Stimulated activated naive CD8-positive, alpha-beta T cell treated with anti-CD3 and anti-CD28 coated beads, Interleukin-15, Interleukin-2, amounts not matched to agents 100 ng/mL and 50 ng/mL, for 24 hours (primary cell): Measurements from ENCODE around the gene C1orf210.

Experiments used
- H3K27ac Mint-ChIP-seq: one replicate; pipeline ENCODE4 v1.8.0; 2021; ENCODE audit warnings: mild to moderate bottlenecking, mixed read lengths
- H3K27me3 Mint-ChIP-seq: one replicate; pipeline ENCODE4 v1.8.0; 2021; ENCODE audit warnings: mixed read lengths
- H3K36me3 Mint-ChIP-seq: one replicate; pipeline ENCODE4 v1.8.0; 2021; ENCODE audit warnings: low read depth, mixed read lengths
- H3K4me1 Mint-ChIP-seq: one replicate; pipeline ENCODE4 v1.8.0; 2021; ENCODE audit warnings: low read depth, mixed read lengths
- H3K4me3 Mint-ChIP-seq: one replicate; pipeline ENCODE4 v1.8.0; 2021; ENCODE audit warnings: mild to moderate bottlenecking, mixed read lengths
- H3K9me3 Mint-ChIP-seq: one replicate; pipeline ENCODE4 v1.8.0; 2021; ENCODE audit warnings: mixed read lengths

The C1orf210 gene

DNA sequence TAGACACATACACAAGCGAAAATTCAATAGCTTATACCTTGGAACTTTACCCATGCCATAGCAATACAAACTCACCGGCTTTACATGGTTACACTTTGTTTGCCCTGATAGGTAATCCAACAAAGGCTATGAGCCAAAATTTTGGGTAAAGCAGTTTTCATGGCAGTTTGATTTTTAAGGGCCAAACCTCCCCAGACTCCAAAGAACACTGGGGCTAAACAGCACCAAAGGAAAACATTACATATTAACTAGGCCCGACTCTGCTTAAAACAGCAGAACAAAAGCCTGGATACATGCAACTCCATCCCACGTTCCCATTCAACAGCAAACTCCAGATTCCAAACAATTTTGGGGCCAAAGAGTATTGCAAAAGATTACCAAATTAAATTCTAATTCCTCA is 19.9 kb downstream of the C1orf210 start:
- H3K4me3 Mint-ChIP-seq: no peak overlapping the region
- peaks cover 6% of the 10 kb centered on the region for H3K9me3 Mint-ChIP-seq
- peaks cover under 1% of the 10 kb centered on the region for H3K4me1 Mint-ChIP-seq
- peaks cover 3% of the 10 kb centered on the region for H3K27me3 Mint-ChIP-seq
- H3K27ac Mint-ChIP-seq: no peak overlapping the region
- H3K36me3 Mint-ChIP-seq: no peaks in the 10 kb centered on the region

DNA sequence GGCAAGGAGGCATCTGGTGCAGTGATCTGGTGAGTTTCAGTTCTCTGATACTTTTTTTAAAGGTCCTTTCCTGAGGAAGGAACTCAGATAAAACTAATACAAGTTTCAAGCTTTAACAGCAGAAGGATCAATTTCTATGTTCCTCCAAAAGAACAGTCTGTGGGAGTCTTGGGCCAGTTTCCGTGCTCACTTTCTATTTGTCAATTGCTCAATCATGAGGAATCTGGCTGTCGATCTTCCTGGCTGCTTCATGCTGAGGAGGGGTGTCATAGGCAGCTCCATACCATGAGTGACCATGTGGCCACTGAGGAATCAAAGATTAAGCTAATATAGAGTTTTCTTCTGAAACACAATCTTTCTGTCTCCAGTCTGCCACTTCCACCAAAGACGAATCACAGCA is 27.0 kb downstream of the C1orf210 start:
- Mint-ChIP-seq H3K36me3 (no peaks in the 10 kb centered on the region), H3K27me3 (peaks cover under 1% of the 10 kb centered on the region), H3K9me3 (no peaks in the 10 kb centered on the region)

DNA sequence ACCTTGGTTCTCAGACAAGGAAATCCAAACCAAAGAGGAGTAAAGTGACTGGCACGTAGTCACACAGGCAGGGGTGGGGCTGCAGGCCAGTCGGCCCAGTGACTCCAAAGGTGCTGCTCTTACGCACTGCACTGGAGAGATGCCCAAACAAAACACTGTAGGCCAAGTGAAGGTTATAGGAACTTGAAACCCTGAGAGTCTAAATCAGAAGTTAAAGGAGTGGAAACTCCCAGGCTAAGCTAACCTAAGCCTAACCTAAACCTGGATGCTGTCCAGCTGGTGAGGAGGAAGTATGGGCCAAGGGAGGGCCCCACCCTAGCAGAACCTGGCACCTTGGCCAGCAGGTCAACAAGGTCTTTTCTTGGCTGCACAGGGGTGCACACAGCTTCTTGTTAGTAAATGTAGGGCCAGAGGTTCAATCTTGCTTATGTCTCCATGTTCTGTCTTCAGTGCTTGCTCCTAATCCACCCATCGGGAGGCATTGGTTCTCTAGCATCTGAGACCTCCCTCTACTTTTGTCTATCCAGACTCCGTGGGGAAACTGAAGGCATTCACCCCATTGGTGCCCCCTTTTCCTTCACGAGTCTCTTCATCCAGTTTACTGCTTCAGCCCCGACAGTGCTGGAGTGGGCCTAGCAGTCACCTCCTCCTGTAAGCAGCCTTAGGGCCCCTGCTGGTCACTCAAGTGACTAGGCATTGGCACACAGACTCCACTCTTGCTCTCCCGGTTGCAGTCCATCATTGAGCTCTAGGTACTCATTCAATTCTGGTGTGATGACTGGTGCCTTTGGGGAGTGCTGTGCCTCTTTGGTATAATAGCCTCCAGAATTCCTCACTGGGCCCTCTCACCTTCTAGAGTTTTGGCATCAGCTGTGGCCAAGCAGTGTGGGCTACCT is 28.5 kb downstream of the C1orf210 start:
- no peaks in the 10 kb centered on the region for H3K9me3 Mint-ChIP-seq
- H3K4me3 Mint-ChIP-seq: no peak overlapping the region
- no peak overlapping the region for H3K27ac Mint-ChIP-seq
- H3K36me3 Mint-ChIP-seq: no peaks in the 10 kb centered on the region
- H3K27me3 Mint-ChIP-seq: peaks cover 8% of the 10 kb centered on the region
- no peaks in the 10 kb centered on the region for H3K4me1 Mint-ChIP-seq

More for the DNA sequence above, 27.0 kb downstream of the C1orf210 start:
- Mint-ChIP-seq H3K4me1 (no peaks in the 10 kb centered on the region), H3K4me3 (no peak overlapping the region), H3K27ac (no peak overlapping the region)

DNA sequence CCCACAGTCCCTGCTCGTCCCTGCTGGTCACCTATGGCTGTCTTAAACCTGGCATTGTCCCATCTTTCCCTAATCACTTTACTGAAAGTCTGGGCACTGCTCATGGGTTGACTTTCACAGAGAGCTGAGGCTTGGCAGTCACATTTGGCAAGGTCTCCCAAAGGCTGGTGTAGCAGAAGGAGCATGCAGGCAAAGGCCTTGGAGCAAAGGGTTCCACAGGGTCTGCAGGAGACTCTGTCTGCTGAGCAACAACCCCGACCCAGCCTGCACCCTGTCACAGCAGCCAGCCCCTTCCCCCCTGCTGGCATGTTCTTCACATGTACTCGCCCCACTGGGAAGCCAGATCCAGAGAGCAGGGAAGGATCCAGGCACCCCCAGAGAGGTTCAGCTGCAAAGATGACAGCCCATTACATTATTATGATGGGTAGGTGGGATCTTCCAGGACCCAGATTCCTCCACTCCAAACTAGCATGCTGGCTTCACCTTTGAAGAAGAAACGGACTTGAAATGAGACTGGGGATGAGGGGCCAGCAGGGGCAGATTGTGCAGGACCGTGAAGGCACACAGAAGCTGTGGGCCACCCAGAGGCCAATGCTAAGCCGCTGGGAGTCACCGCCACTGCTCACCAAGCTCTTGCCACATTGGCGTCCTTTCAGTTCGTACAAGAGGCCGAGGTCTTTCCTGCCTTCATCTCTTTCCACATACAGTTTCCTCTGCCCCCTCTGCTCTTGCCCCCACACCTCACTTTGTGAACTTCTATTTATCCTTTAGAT is 29.8 kb downstream of the C1orf210 start:
- H3K27ac Mint-ChIP-seq: no peak overlapping the region

DNA sequence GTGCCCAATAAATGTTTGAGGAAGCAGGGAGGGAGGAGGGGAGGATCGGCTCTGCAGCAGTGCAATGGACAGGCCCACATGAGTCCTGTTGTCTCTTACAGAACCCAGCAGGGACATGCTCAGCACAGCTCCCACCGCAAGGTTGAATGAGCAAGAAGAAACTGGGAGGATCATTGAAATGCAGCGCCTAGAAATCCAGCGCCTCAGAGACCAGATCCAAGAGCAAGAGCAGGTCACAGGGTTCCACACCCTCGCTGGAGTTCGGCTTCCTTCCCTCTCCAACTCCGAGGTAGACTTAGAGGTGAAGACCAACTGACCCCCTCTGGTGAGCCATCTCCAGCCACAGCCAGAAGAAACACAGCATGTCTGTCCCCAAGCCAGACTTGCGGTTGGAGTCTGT is 31.5 kb downstream of the C1orf210 start:
- Mint-ChIP-seq H3K9me3 (no peaks in the 10 kb centered on the region), H3K27ac (no peak overlapping the region), H3K27me3 (peaks cover 8% of the 10 kb centered on the region), H3K36me3 (no peaks in the 10 kb centered on the region), H3K4me1 (no peaks in the 10 kb centered on the region), H3K4me3 (no peak overlapping the region)

More for the DNA sequence above, 29.8 kb downstream of the C1orf210 start:
- no peak overlapping the region for H3K4me3 Mint-ChIP-seq
- no peaks in the 10 kb centered on the region for H3K9me3 Mint-ChIP-seq
- peaks cover 8% of the 10 kb centered on the region for H3K27me3 Mint-ChIP-seq
- no peaks in the 10 kb centered on the region for H3K4me1 Mint-ChIP-seq
- no peaks in the 10 kb centered on the region for H3K36me3 Mint-ChIP-seq

DNA sequence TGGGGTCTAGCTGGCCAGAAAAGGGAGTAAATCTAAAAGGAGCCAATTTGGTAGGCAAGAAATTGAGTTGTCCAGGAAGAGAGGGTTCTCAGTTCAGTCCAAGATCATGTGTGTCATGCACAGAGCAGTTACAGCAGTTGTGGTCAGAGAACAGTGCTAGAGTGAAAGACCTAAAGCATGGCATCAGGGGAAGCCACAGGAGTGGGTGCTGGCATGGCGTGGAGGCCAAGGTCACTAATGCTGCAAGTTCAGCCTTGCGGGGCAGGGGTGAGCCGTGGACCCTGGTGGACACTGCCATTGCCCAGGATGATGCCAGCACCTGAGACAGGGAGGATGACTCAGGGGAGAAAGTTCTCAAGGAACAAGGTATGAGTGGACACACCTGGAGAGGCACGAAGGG is 32.2 kb downstream of the C1orf210 start:
- Mint-ChIP-seq H3K27ac (no peak overlapping the region), H3K27me3 (peaks cover 8% of the 10 kb centered on the region), H3K4me3 (no peak overlapping the region), H3K4me1 (no peaks in the 10 kb centered on the region), H3K36me3 (no peaks in the 10 kb centered on the region), H3K9me3 (no peaks in the 10 kb centered on the region)

DNA sequence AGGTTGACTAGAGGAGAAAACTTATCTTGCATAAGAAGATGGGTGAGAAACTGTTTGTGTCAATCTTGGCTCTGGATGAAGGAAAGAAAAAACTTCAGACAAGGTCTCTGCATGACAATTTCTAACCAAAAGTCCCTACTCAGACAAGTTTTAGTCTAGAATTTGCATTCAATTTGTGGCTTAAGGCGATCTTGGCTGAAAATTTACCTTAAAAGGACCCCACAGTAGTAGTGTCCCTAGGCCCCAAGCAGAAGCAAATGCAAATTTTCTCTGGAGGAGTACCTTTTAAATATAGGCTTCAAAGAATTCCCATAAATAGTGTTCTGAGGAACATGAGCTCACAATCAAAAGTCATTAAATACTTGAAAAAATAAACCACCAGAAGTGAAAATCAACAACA is 33.2 kb downstream of the C1orf210 start:
- H3K27ac Mint-ChIP-seq: no peak overlapping the region
- H3K27me3 Mint-ChIP-seq: peaks cover 11% of the 10 kb centered on the region
- no peaks in the 10 kb centered on the region for H3K9me3 Mint-ChIP-seq
- H3K4me3 Mint-ChIP-seq: no peak overlapping the region
- no peaks in the 10 kb centered on the region for H3K4me1 Mint-ChIP-seq
- no peaks in the 10 kb centered on the region for H3K36me3 Mint-ChIP-seq

DNA sequence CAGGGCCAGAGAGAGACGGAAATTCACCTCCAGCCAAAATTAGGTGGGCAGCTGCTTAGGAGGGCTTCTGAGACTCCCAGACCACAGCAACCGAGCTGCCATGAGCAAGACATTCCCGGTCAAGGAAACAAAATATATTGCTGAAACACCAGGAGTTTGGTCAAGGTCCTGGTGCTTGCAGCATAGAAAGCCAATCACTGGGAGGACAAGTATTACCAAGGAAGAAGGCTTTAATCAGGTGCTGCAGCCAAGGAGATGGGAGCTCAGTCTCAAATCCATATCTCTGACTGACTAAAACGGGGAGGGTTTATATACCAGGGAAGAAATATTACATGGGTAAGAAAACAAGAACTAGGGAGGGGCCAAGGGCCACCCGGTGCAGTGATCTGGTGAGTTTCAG is 34.4 kb downstream of the C1orf210 start:
- H3K9me3 Mint-ChIP-seq: peaks cover 4% of the 10 kb centered on the region
- peaks cover 11% of the 10 kb centered on the region for H3K27me3 Mint-ChIP-seq
- H3K27ac Mint-ChIP-seq: no peak overlapping the region
- no peaks in the 10 kb centered on the region for H3K4me1 Mint-ChIP-seq
- H3K36me3 Mint-ChIP-seq: no peaks in the 10 kb centered on the region
- no peak overlapping the region for H3K4me3 Mint-ChIP-seq

DNA sequence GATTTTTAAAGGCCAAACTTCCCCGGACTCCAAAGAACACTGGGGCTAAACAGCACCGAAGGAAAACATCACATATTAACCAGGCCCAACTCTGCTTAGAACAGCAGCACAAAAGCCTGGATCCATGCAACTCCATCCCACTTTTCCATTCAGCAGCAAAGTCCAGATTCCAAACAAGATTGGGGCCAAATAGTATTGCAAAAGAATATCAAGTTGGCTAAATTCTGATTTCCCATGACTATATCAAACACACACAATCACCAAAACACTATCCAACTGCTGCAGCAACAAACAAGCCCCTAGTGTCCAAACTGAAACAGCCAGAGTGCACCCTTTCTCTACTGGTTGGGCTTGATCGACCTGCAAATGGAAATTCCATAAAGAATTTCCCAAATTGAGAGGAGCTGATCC is 35.0 kb downstream of the C1orf210 start:
- Mint-ChIP-seq H3K36me3 (no peaks in the 10 kb centered on the region), H3K27me3 (peaks cover 11% of the 10 kb centered on the region), H3K27ac (no peak overlapping the region), H3K4me3 (no peak overlapping the region), H3K9me3 (peaks cover 4% of the 10 kb centered on the region), H3K4me1 (no peaks in the 10 kb centered on the region)

DNA sequence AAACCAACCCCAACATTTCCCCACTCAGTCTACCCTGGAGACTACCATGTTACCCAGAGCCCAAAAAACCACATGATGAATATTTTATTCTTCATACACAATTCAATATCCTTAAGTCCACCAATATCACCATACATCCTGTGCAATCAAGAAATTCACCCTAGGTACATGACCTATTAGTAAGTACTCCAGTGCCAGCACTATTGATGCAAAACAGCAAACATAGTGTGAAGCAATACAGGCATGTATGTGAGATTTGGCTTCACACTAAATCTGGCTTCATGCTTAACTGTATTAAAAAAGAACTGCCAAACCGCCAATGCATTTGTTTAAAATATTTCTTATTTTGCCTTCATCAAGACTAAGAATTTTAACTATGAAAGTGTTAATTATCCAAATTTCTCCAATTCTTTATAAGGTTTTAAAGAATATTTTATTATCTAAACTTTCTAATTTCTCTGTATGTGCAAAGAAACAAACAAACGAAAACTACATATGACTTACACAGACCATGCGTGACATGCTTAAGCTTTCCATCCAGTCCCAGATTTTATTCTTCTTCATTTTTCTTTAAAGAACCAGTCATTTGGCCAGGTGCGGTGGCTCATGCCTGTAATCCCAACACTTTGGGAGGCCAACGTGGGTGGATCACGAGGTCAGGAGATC is 38.0 kb downstream of the C1orf210 start:
- Mint-ChIP-seq H3K4me3 (no peak overlapping the region), H3K9me3 (peaks cover 4% of the 10 kb centered on the region), H3K27ac (no peak overlapping the region), H3K27me3 (peaks cover 3% of the 10 kb centered on the region), H3K4me1 (no peaks in the 10 kb centered on the region), H3K36me3 (no peaks in the 10 kb centered on the region)

DNA sequence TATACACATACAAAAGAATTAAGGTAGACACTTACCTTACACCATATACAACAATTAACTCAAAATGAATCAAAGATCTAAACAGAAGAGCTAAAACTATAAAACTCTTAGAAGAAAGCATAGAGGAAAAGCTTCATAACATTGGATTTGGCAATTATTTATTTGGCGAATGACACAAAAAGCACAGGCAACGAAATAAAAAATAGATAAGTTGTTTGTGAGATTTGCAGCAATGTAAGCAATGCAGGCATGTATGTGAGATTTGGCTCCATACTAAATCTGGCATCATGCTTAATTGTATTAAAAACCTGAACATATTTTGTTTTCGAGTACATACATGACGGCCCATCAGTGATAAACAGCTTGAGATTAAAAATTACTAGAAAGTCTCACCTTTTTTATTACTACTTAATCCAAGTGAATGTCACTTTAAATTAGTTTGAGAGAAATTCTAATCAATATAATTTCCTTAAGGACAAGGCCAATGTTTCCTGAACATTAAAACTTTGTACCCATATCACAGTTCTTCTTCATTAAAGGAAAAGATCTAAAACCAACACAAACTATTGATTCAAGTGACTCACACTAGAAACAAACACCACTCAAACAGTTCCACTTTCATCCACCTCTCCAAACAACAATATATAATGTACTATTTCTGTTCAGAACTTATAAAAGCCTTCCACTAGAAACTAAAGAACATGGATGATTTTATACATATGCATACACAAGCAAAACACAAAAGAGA is 38.7 kb downstream of the C1orf210 start:
- Mint-ChIP-seq H3K36me3 (no peaks in the 10 kb centered on the region), H3K27ac (no peak overlapping the region), H3K4me1 (no peaks in the 10 kb centered on the region), H3K27me3 (peaks cover 3% of the 10 kb centered on the region), H3K9me3 (peaks cover 4% of the 10 kb centered on the region), H3K4me3 (no peak overlapping the region)

DNA sequence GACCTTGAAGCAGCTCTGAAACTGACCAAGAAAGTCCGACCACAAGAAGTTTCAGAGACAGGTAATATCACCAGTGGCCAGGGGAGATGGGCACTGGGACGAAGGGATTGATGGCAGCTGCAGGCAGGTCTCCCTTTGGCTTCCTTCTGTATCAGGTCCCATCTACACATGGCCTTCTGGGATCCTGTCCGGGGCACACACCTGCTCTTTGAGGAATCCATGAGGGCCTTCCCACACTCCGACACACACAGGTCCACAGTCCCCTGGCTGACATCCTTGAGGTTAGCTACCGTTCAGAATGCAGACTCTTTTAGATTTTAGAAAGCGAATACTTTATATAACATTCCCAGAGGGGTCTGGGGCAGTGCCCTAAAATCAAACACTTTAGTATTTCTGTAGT is 42.1 kb downstream of the C1orf210 start:
- H3K27me3 Mint-ChIP-seq: peaks cover 3% of the 10 kb centered on the region
- no peaks in the 10 kb centered on the region for H3K36me3 Mint-ChIP-seq
- H3K4me3 Mint-ChIP-seq: no peak overlapping the region
- no peak overlapping the region for H3K27ac Mint-ChIP-seq
- peaks cover 4% of the 10 kb centered on the region for H3K4me1 Mint-ChIP-seq
- peaks cover 9% of the 10 kb centered on the region for H3K9me3 Mint-ChIP-seq

DNA sequence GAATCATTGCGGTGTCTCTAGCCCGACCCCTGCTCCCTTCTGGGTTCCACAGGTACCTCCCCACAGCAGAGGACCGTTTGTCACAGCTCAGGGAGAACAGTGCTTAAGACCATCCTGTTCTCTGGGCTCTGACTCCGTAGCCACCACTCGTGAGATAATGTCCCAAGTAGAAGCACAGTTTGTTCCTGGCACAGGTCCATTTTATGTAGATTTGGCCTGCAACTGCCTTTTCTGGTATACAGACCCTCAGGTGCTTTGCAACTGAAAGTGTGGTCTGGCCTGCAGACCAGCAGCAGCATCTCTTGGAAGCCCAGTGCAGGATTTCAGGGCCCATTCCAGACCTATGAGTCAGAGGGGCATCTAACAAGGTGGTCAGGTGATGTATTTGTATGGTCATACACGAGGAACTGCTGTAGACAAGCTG is 44.0 kb downstream of the C1orf210 start:
- Mint-ChIP-seq H3K4me1 (peaks cover 4% of the 10 kb centered on the region), H3K27ac (no peak overlapping the region), H3K27me3 (no peaks in the 10 kb centered on the region), H3K9me3 (peaks cover 8% of the 10 kb centered on the region), H3K4me3 (no peak overlapping the region), H3K36me3 (no peaks in the 10 kb centered on the region)

DNA sequence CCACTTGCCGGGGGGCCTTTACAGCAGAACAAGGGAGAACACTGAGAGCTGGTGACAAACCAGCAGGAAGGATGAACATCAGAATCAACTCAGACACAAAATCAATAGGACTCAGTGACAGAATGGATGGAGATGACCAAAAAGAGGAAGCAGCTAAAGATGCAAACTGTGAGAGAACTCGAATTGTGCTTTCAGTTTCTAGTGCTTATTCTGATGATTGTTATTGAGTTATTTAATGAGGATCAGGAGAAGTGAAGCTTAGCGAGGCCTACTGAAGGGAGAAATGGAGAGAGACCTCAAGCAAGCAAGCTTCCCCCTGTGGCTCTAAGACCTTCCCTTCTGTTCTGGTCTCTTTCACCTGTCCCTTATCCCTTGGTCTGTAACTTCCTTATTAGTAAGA is 45.9 kb downstream of the C1orf210 start:
- no peak overlapping the region for H3K4me3 Mint-ChIP-seq
- peaks cover 5% of the 10 kb centered on the region for H3K9me3 Mint-ChIP-seq
- peaks cover 4% of the 10 kb centered on the region for H3K4me1 Mint-ChIP-seq
- no peak overlapping the region for H3K27ac Mint-ChIP-seq
- no peaks in the 10 kb centered on the region for H3K27me3 Mint-ChIP-seq
- H3K36me3 Mint-ChIP-seq: no peaks in the 10 kb centered on the region
